ENCODE data around the gene MRPS22.
"Not testable (repeated sequence)": the region's sequence is repeated elsewhere in the genome, so short reads cannot be mapped to it uniquely, and the experiment has no call there.

MRPS22 gene

GRCh38 chr3:139396707-139397106, 52.9 kb downstream of the MRPS22 start:
- no peak for TF ChIP-seq CTCF (IDR thresholded peaks at IDR 0.05; ENCODE audit: low read depth, low read length)

GRCh38 chr3:139401155-139401554, 57.3 kb downstream of the MRPS22 start:
- H3K4me3 ChIP-seq (ENCODE audit: low read depth, low read length), result not testable (repeated sequence)

More at GRCh38 chr3:139396707-139397106, 52.9 kb downstream of the MRPS22 start:
- H3K4me3 ChIP-seq (ENCODE audit: low read depth, low read length), result no peak overlapping the region
